Measurements from ENCODE around the gene NPFFR2. TPM values are rescaled to one million over a fixed set of nuclear protein-coding genes. Genes with fewer than 3 reads are reported as not detected.

Gene NPFFR2
- polyA plus RNA-seq, 3 donors = not detected

DNA sequence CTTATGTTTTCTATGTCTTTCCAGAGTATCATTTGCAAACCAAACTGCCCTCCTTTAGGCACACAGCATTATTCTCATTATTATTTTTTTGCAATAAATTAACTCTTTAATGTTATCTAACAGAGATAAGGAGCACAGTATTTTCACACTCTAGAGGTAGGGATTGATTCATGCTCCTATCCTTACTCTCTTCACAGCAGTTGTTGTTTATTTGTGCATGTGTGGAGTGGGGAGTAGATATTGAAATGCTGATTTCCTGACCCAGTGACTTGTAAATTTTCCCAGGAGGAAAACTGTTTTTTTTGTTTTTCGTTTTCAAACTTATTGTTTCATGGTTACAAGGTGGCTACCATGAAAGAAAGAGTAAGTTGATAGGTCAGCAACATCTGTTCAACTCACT, 140.0 kb downstream of the NPFFR2 start:
- Histone ChIP-seq H3K79me2 (ENCODE audit: insufficient read depth, low read length) (no peaks in the 10 kb centered on the region), H3K4me2 (replicated peaks; ENCODE audit: extremely low read depth, low read length, poor library complexity, severe bottlenecking) (no peak overlapping the region), H4K20me1 (ENCODE audit: insufficient read depth, low read length) (no peaks in the 10 kb centered on the region), H3K27ac (ENCODE audit: low read depth in 1 of 2, low read length in 2 of 2) (no peak overlapping the region), H3K4me1 (ENCODE audit: control insufficient read depth in 1 of 2, insufficient read depth in 2 of 2, low read length in 2 of 2) (no peaks in the 10 kb centered on the region), H3K4me3 (replicated peaks in 1 of 3; ENCODE audit: low read depth in 2 of 3, low read length in 3 of 3) (no peak overlapping the region), H2AFZ (ENCODE audit: insufficient read depth, low read depth, low read length, poor library complexity, severe bottlenecking) (no peak overlapping the region), H3K9ac (ENCODE audit: insufficient read depth, low read length, poor library complexity, severe bottlenecking) (no peak overlapping the region), H3K36me3 (replicated peaks in 1 of 2; ENCODE audit: control insufficient read depth in 1 of 2, insufficient read depth in 2 of 2, low read length in 2 of 2) (no peaks in the 10 kb centered on the region), H3K9me3 (replicated peaks in 1 of 2; ENCODE audit: control insufficient read depth in 1 of 2, insufficient read depth in 1 of 2, low read length in 2 of 2) (peaks cover 11 to 24% of the 10 kb centered on the region in 2 donors), H3K27me3 (ENCODE audit: control insufficient read depth in 2 of 2, insufficient read depth in 2 of 2, low read length in 2 of 2) (no peaks in the 10 kb centered on the region)
- intact Hi-C loops (cut with micrococcal nuclease) = no loop called here
- no peak overlapping the region for H3K4me3 Mint-ChIP-seq
- H3K27me3 Mint-ChIP-seq (ENCODE audit: low read depth in 3 of 3) = peaks cover 0 to 1% (median 0%) of the 10 kb centered on the region in 3 donors
- no peaks in the 10 kb centered on the region for H3K36me3 Mint-ChIP-seq
- peaks cover 4 to 23% (median 13%) of the 10 kb centered on the region in 7 donors for H3K9me3 Mint-ChIP-seq
- H3K27ac Mint-ChIP-seq = no peak overlapping the region
- DNase-seq = no peak
- TF ChIP-seq, protein P1, sequence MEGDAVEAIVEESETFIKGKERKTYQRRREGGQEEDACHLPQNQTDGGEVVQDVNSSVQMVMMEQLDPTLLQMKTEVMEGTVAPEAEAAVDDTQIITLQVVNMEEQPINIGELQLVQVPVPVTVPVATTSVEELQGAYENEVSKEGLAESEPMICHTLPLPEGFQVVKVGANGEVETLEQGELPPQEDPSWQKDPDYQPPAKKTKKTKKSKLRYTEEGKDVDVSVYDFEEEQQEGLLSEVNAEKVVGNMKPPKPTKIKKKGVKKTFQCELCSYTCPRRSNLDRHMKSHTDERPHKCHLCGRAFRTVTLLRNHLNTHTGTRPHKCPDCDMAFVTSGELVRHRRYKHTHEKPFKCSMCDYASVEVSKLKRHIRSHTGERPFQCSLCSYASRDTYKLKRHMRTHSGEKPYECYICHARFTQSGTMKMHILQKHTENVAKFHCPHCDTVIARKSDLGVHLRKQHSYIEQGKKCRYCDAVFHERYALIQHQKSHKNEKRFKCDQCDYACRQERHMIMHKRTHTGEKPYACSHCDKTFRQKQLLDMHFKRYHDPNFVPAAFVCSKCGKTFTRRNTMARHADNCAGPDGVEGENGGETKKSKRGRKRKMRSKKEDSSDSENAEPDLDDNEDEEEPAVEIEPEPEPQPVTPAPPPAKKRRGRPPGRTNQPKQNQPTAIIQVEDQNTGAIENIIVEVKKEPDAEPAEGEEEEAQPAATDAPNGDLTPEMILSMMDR (IDR thresholded peaks at IDR 0.05) = no peak
- WGBS (ENCODE audit: insufficient coverage) = no CpG with 5 or more reads among the region's 1 CpG
- no peaks in the 10 kb centered on the region for H3K4me1 Mint-ChIP-seq

DNA sequence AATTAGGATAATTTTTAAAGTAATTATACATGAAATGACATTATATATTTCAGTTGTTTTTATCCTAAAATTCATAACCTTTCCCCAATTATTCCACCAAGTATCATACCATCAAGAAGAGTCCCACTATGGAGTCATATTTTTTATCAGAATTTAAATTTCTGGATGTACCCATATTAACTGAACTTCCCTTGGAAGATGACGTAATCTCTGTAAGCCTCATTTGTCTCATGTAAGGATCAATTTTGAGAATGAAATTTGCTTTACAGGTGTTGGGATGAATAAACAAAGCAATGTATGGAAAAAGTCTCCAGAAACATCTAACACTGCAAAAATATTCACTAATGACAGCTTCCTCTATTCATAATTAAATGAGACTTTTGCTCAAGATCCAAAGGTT, 147.5 kb downstream of the NPFFR2 start:
- no peak overlapping the region for H3K27ac ChIP-seq (ENCODE audit: low read depth in 1 of 2, low read length in 2 of 2)
- no peak overlapping the region for H3K4me2 ChIP-seq (replicated peaks; ENCODE audit: extremely low read depth, low read length, poor library complexity, severe bottlenecking)
- Mint-ChIP-seq H3K27me3 (ENCODE audit: low read depth in 3 of 3) (no peaks in the 10 kb centered on the region), H3K27ac (no peak overlapping the region), H3K9me3 (peaks cover 0 to 10% (median 2%) of the 10 kb centered on the region in 7 donors), H3K4me3 (no peak overlapping the region), H3K36me3 (no peaks in the 10 kb centered on the region), H3K4me1 (no peaks in the 10 kb centered on the region)
- no peak overlapping the region for H3K4me3 ChIP-seq (replicated peaks in 1 of 3; ENCODE audit: low read depth in 2 of 3, low read length in 3 of 3)
- H4K20me1 ChIP-seq (ENCODE audit: insufficient read depth, low read length) = no peaks in the 10 kb centered on the region
- H2AFZ ChIP-seq (ENCODE audit: insufficient read depth, low read depth, low read length, poor library complexity, severe bottlenecking) = no peak overlapping the region
- H3K36me3 ChIP-seq (replicated peaks in 1 of 2; ENCODE audit: control insufficient read depth in 1 of 2, insufficient read depth in 2 of 2, low read length in 2 of 2) = no peaks in the 10 kb centered on the region
- intact Hi-C loops (cut with micrococcal nuclease) = no loop called here
- H3K79me2 ChIP-seq (ENCODE audit: insufficient read depth, low read length) = no peaks in the 10 kb centered on the region
- peaks cover 7 to 9% of the 10 kb centered on the region in 2 donors for H3K9me3 ChIP-seq (replicated peaks in 1 of 2; ENCODE audit: control insufficient read depth in 1 of 2, insufficient read depth in 1 of 2, low read length in 2 of 2)
- TF ChIP-seq, protein P1 (IDR thresholded peaks at IDR 0.05) = no peak
- no peak for DNase-seq
- no peaks in the 10 kb centered on the region for H3K27me3 ChIP-seq (ENCODE audit: control insufficient read depth in 2 of 2, insufficient read depth in 2 of 2, low read length in 2 of 2)
- H3K9ac ChIP-seq (ENCODE audit: insufficient read depth, low read length, poor library complexity, severe bottlenecking) = no peak overlapping the region
- H3K4me1 ChIP-seq (ENCODE audit: control insufficient read depth in 1 of 2, insufficient read depth in 2 of 2, low read length in 2 of 2) = no peaks in the 10 kb centered on the region
- no CpG with 5 or more reads among the region's 1 CpG for WGBS (ENCODE audit: insufficient coverage)

Data from CD14-positive monocyte (primary cell).